ENCODE measurements around the gene CDK11A.
"Not testable (repeated sequence)": the region's sequence is repeated elsewhere in the genome, so short reads cannot be mapped to it uniquely, and the experiment has no call there.

GRCh38 chr1:1707241-1707640, 16.9 kb downstream of the CDK11A start:
- TF ChIP-seq, protein P1, sequence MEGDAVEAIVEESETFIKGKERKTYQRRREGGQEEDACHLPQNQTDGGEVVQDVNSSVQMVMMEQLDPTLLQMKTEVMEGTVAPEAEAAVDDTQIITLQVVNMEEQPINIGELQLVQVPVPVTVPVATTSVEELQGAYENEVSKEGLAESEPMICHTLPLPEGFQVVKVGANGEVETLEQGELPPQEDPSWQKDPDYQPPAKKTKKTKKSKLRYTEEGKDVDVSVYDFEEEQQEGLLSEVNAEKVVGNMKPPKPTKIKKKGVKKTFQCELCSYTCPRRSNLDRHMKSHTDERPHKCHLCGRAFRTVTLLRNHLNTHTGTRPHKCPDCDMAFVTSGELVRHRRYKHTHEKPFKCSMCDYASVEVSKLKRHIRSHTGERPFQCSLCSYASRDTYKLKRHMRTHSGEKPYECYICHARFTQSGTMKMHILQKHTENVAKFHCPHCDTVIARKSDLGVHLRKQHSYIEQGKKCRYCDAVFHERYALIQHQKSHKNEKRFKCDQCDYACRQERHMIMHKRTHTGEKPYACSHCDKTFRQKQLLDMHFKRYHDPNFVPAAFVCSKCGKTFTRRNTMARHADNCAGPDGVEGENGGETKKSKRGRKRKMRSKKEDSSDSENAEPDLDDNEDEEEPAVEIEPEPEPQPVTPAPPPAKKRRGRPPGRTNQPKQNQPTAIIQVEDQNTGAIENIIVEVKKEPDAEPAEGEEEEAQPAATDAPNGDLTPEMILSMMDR (IDR thresholded peaks at IDR 0.05) = not testable (repeated sequence)
- TF ChIP-seq POLR2A, POLR2AphosphoS5 (IDR thresholded peaks at IDR 0.05): not testable (repeated sequence)

Data from breast epithelium (tissue), 3 donors.